Tibial artery (tissue), 4 donors: ENCODE measurements around the gene DOCK8.

Experiments used
- DNase-seq, 2 donors: peaks; one replicate each; pipeline ENCODE4 v3.0.0-alpha.2; 2019
- H3K27ac ChIP-seq, 2 donors: fragments of 200-600 bp; sonication (generic) in 1 of 2; 1 replicate in 1 of 2; 2 replicates in 1 of 2; pipeline ENCODE4 v1.5.1; 2018 to 2019; ENCODE audit warnings: mild to moderate bottlenecking in 1 of 2
- H3K27me3 ChIP-seq, 2 donors: fragments of 200-600 bp; sonication (generic) in 1 of 2; one replicate each; pipeline versions ENCODE4 v1.5.1 to v1.6.0; 2016 to 2019
- H3K36me3 ChIP-seq, 3 donors: fragments of 200-600 bp; sonication (generic) in 2 of 3; one replicate each; pipeline ENCODE4 v1.5.1; 2016 to 2019; ENCODE audit warnings: mild to moderate bottlenecking in 2 of 3
- H3K4me1 ChIP-seq, 4 donors: fragments of 200-600 bp; sonication (generic) in 2 of 4; 1 replicate in 3 of 4; 2 replicates in 1 of 4; pipeline ENCODE4 v1.5.1; 2016 to 2019
- H3K4me3 ChIP-seq, 2 donors: fragments of 200-600 bp; sonication (generic) in 1 of 2; 1 replicate in 1 of 2; 2 replicates in 1 of 2; pipeline ENCODE4 v1.5.1; 2018 to 2019; ENCODE audit warnings: mild to moderate bottlenecking in 2 of 2
- H3K9me3 ChIP-seq, 3 donors: fragments of 200-600 bp; sonication (generic) in 1 of 3; one replicate each; pipeline ENCODE4 v1.5.1; 2016 to 2019
- CTCF ChIP-seq, 2 experiments: fragments of 200-600 bp in 1 of 2; fragments of 450-650 bp in 1 of 2; IDR thresholded peaks; one replicate each; pipeline ENCODE4 v1.5.1; 2017 to 2019; ENCODE audit warnings: antibody characterized with exemption in 2 of 2, mild to moderate bottlenecking in 1 of 2, moderate library complexity in 1 of 2
- intact Hi-C: fragments of 100-400 bp; cut with DNase I; formaldehyde crosslinking; loops from one replicate; pipeline ENCODE4 v1.15.0; 2023; ENCODE audit warnings: low total_unique reads

Gene DOCK8

GRCh38 chr9:292915-293314, 78.2 kb downstream of the DOCK8 start:
- intact Hi-C loops, result no loop called here
- Histone ChIP-seq H3K36me3 (no peaks in the 10 kb centered on the region), H3K4me3 (no peak overlapping the region), H3K9me3 (no peaks in the 10 kb centered on the region), H3K27ac (no peak overlapping the region), H3K4me1 (no peaks in the 10 kb centered on the region), H3K27me3 (peaks cover 0 to 2% of the 10 kb centered on the region in 2 donors)
- no peak for DNase-seq
- TF ChIP-seq CTCF (IDR thresholded peaks at IDR 0.05), result no peak

- peaks cover 0 to 2% of the 10 kb centered on the region in 2 donors for H3K27me3 ChIP-seq
- no peak for DNase-seq
- no peak for TF ChIP-seq CTCF (IDR thresholded peaks at IDR 0.05)
- intact Hi-C loops, result no loop called here
- no peak overlapping the region for H3K27ac ChIP-seq
- H3K4me1 ChIP-seq, result no peaks in the 10 kb centered on the region
- no peak overlapping the region for H3K4me3 ChIP-seq
- no peaks in the 10 kb centered on the region for H3K36me3 ChIP-seq
- no peaks in the 10 kb centered on the region for H3K9me3 ChIP-seq
Observed at GRCh38 chr9:295576-295975, 80.9 kb downstream of the DOCK8 start.

- no peaks in the 10 kb centered on the region for H3K4me1 ChIP-seq
- no peaks in the 10 kb centered on the region for H3K9me3 ChIP-seq
- no peaks in the 10 kb centered on the region for H3K36me3 ChIP-seq
- no peak for TF ChIP-seq CTCF (IDR thresholded peaks at IDR 0.05)
- H3K27me3 ChIP-seq, result peaks cover 0 to 2% of the 10 kb centered on the region in 2 donors
- no peak for DNase-seq
- H3K27ac ChIP-seq, result no peak overlapping the region
- H3K4me3 ChIP-seq, result no peak overlapping the region
- intact Hi-C loops, result no loop called here
Observed at GRCh38 chr9:296411-296810, 81.7 kb downstream of the DOCK8 start.

- Histone ChIP-seq H3K4me1 (no peaks in the 10 kb centered on the region), H3K27me3 (peaks cover 0 to 2% of the 10 kb centered on the region in 2 donors), H3K4me3 (no peak overlapping the region), H3K36me3 (no peaks in the 10 kb centered on the region), H3K9me3 (no peaks in the 10 kb centered on the region), H3K27ac (no peak overlapping the region)
- TF ChIP-seq CTCF (IDR thresholded peaks at IDR 0.05), result no peak
- intact Hi-C loops, result no loop called here
- DNase-seq, result peak; percentile 38 to 65
Observed at GRCh38 chr9:297104-297972, 82.7 kb downstream of the DOCK8 start.

GRCh38 chr9:303502-303901, 88.8 kb downstream of the DOCK8 start:
- TF ChIP-seq CTCF (IDR thresholded peaks at IDR 0.05), result no peak
- Histone ChIP-seq H3K27me3 (no peaks in the 10 kb centered on the region), H3K27ac (no peak overlapping the region), H3K4me3 (no peak overlapping the region), H3K36me3 (no peaks in the 10 kb centered on the region), H3K9me3 (no peaks in the 10 kb centered on the region), H3K4me1 (no peaks in the 10 kb centered on the region)
- DNase-seq, result no peak
- intact Hi-C loops, result no loop called here
